Stomach (tissue), 4 donors: Measurements from ENCODE around the gene SPAG9.

Source experiments
- CTCF ChIP-seq, 7 experiments: fragments of 450-650 bp in 4 of 7; fragments of 200-600 bp in 3 of 7; sonication (generic) in 3 of 7; IDR thresholded peaks; one replicate each; pipeline ENCODE4 v1.5.1; 2016 to 2019; ENCODE audit warnings: antibody characterized with exemption in 7 of 7, control low read depth in 2 of 7, mild to moderate bottlenecking in 1 of 7
- EP300 ChIP-seq: sonication (generic); formaldehyde crosslinking; IDR thresholded peaks from one replicate; pipeline ENCODE4 v1.6.1; 2017; ENCODE audit warnings: antibody characterized with exemption
- POLR2A ChIP-seq, 4 donors: fragments of 450-650 bp; IDR thresholded peaks; one replicate each; pipeline ENCODE4 v1.6.1; 2016; ENCODE audit warnings: antibody characterized with exemption in 4 of 4, control low read depth in 2 of 4, mild to moderate bottlenecking in 1 of 4, moderate library complexity in 1 of 4

GRCh38 chr17:51120739-51121619, at the start of gene SPAG9:
- TF ChIP-seq POLR2A (IDR thresholded peaks at IDR 0.05) (peak in 2 of 4 donors; percentile 76), CTCF (IDR thresholded peaks at IDR 0.05) (no peak), EP300 (no peak)
